ENCODE results near the gene ANO6.

- no peak for TF ChIP-seq CTCF (optimal IDR thresholded peaks at IDR 0.05 in 1 of 3, IDR thresholded peaks at IDR 0.05 in 1 of 3, conservative IDR thresholded peaks at IDR 0.05 in 1 of 3; ENCODE audit: extremely low read depth in 1 of 3, insufficient read depth in 2 of 3, low read length in 3 of 3)
- no peak for TF ChIP-seq EZH2 (IDR thresholded peaks at IDR 0.05; ENCODE audit: low read length)
These were observed 74.3 kb downstream of the ANO6 start for GRCh38 chr12:45290216-45290605.

All from keratinocyte (primary cell).